HG02870 (cell line): Measurements from ENCODE around the gene DSCAML1.

Source experiments
- ATAC-seq: cut with Tn5 transposase; IDR thresholded peaks from one replicate; pipeline ENCODE4 v1.9.1; 2021; ENCODE audit warnings: mild to moderate bottlenecking, moderate library complexity; ENCODE audit not compliant: unreplicated experiment

DSCAML1 gene

GRCh38 chr11:117795638-117796455, 1.2 kb downstream of the DSCAML1 start:
- no peak for ATAC-seq

- no peak for ATAC-seq
Observed at GRCh38 chr11:117794772-117795629, 2.0 kb downstream of the DSCAML1 start.

- no peak for ATAC-seq
Observed at GRCh38 chr11:117794135-117794534, 2.9 kb downstream of the DSCAML1 start.

GRCh38 chr11:117793583-117793982, 3.4 kb downstream of the DSCAML1 start:
- no peak for ATAC-seq

- no peak for ATAC-seq
Observed at GRCh38 chr11:117792992-117793391, 4.0 kb downstream of the DSCAML1 start.

- ATAC-seq: no peak
Observed at GRCh38 chr11:117792241-117792640, 4.8 kb downstream of the DSCAML1 start.

GRCh38 chr11:117790279-117790678, 6.7 kb downstream of the DSCAML1 start:
- no peak for ATAC-seq

GRCh38 chr11:117789241-117789640, 7.8 kb downstream of the DSCAML1 start:
- no peak for ATAC-seq

GRCh38 chr11:117786135-117786870, 10.7 kb downstream of the DSCAML1 start:
- ATAC-seq: no peak

- ATAC-seq: no peak
Observed at GRCh38 chr11:117782101-117782500, 14.9 kb downstream of the DSCAML1 start.

- no peak for ATAC-seq
Observed at GRCh38 chr11:117781627-117782026, 15.4 kb downstream of the DSCAML1 start.

GRCh38 chr11:117780456-117780855, 16.6 kb downstream of the DSCAML1 start:
- ATAC-seq: no peak

GRCh38 chr11:117774553-117774952, 22.5 kb downstream of the DSCAML1 start:
- ATAC-seq: no peak

GRCh38 chr11:117772360-117772759, 24.7 kb downstream of the DSCAML1 start:
- ATAC-seq: no peak

GRCh38 chr11:117771841-117772240, 25.2 kb downstream of the DSCAML1 start:
- ATAC-seq: no peak

- ATAC-seq: no peak
Observed at GRCh38 chr11:117771197-117771596, 25.8 kb downstream of the DSCAML1 start.

GRCh38 chr11:117770061-117770460, 27.0 kb downstream of the DSCAML1 start:
- ATAC-seq: no peak

- ATAC-seq: no peak
Observed at GRCh38 chr11:117769533-117769932, 27.5 kb downstream of the DSCAML1 start.

- no peak for ATAC-seq
Observed at GRCh38 chr11:117768506-117768905, 28.5 kb downstream of the DSCAML1 start.

- no peak for ATAC-seq
Observed at GRCh38 chr11:117767071-117767470, 29.9 kb downstream of the DSCAML1 start.

- ATAC-seq: no peak
Observed at GRCh38 chr11:117766576-117766975, 30.4 kb downstream of the DSCAML1 start.
